Liver (tissue), 9 donors: ENCODE results near the gene MAFG. TPM values are rescaled to one million over a fixed set of nuclear protein-coding genes. Genes with fewer than 3 reads are reported as not detected.
A peak's percentile ranks its signal among the peaks of the same experiment; 100 is the strongest.

ENCODE experiments used
- DNase-seq: peaks from one replicate; pipeline ENCODE4 v3.0.0-alpha.2; 2017; ENCODE audit warnings: low spot score
- H3K27ac ChIP-seq, 2 donors: one replicate each; pipeline ENCODE4 v1.7.0; 2013; ENCODE audit warnings: inconsistent platforms in 2 of 2, low read length in 2 of 2, control low read depth in 1 of 2, low read depth in 1 of 2, mild to moderate bottlenecking in 1 of 2
- H3K27me3 ChIP-seq, 4 donors: one replicate each; pipeline versions ENCODE4 v1.6.1 to v1.7.0; 2013; ENCODE audit warnings: low read length in 3 of 4, inconsistent platforms in 1 of 4, mild to moderate bottlenecking in 1 of 4, moderate library complexity in 1 of 4; ENCODE audit not compliant: control insufficient read depth in 4 of 4, insufficient read depth in 4 of 4
- H3K36me3 ChIP-seq, 4 donors: one replicate each; pipeline versions ENCODE4 v1.6.1 to v1.7.0; 2013; ENCODE audit warnings: low read length in 3 of 4, mild to moderate bottlenecking in 3 of 4, low read depth in 1 of 4, moderate library complexity in 1 of 4; ENCODE audit not compliant: control insufficient read depth in 4 of 4, insufficient read depth in 3 of 4
- H3K4me1 ChIP-seq, 4 donors: one replicate each; pipeline versions ENCODE4 v1.6.1 to v1.7.0; 2013; ENCODE audit warnings: low read length in 3 of 4, mild to moderate bottlenecking in 3 of 4, moderate library complexity in 1 of 4; ENCODE audit not compliant: control insufficient read depth in 4 of 4, insufficient read depth in 4 of 4
- H3K4me3 ChIP-seq, 3 donors: one replicate each; pipeline versions ENCODE4 v1.6.1 to v1.7.0; 2013; ENCODE audit warnings: low read length in 3 of 3, control low read depth in 1 of 3, low read depth in 1 of 3, mild to moderate bottlenecking in 1 of 3
- H3K9ac ChIP-seq, 2 donors: one replicate each; pipeline ENCODE4 v1.7.0; 2013; ENCODE audit warnings: low read length in 2 of 2, mild to moderate bottlenecking in 2 of 2, moderate library complexity in 2 of 2, control low read depth in 1 of 2, low read depth in 1 of 2
- H3K9me3 ChIP-seq, 4 donors: one replicate each; pipeline versions ENCODE4 v1.6.1 to v1.7.0; 2013; ENCODE audit warnings: low read length in 3 of 4; ENCODE audit not compliant: control insufficient read depth in 4 of 4
- CTCF ChIP-seq: fragments of 150-350 bp; IDR thresholded peaks from 2 replicates; pipeline ENCODE4 v1.5.1; 2017; ENCODE audit warnings: improper control_type of control experiment, low read depth, low read length; ENCODE audit not compliant: missing input control
- EGR1 ChIP-seq, 2 donors: IDR thresholded peaks; 2 replicates each; pipeline ENCODE4 v1.6.1; 2016 to 2018; ENCODE audit warnings: antibody characterized with exemption in 2 of 2, low read depth in 2 of 2
- FOXA1 ChIP-seq: IDR thresholded peaks from 2 replicates; pipeline ENCODE4 v1.6.1; 2016; ENCODE audit warnings: antibody characterized with exemption
- FOXA2 ChIP-seq: IDR thresholded peaks from 2 replicates; pipeline ENCODE4 v1.6.1; 2016; ENCODE audit warnings: antibody characterized with exemption
- GABPA ChIP-seq, 2 donors: IDR thresholded peaks in 1 of 2; conservative IDR thresholded peaks in 1 of 2; 2 replicates each; pipeline ENCODE4 v1.6.1; 2016; ENCODE audit warnings: antibody characterized with exemption in 2 of 2, mild to moderate bottlenecking in 1 of 2, moderate library complexity in 1 of 2
- HNF4A ChIP-seq, 2 donors: conservative IDR thresholded peaks; 2 replicates each; pipeline ENCODE4 v1.6.1; 2016; ENCODE audit warnings: antibody characterized with exemption in 2 of 2, mild to moderate bottlenecking in 2 of 2
- HNF4G ChIP-seq: IDR thresholded peaks from 2 replicates; pipeline ENCODE4 v1.6.1; 2016; ENCODE audit warnings: antibody characterized with exemption
- JUND ChIP-seq, 2 donors: IDR thresholded peaks; 2 replicates each; pipeline ENCODE4 v1.6.1; 2016; ENCODE audit warnings: antibody characterized with exemption in 2 of 2
- MAX ChIP-seq: IDR thresholded peaks from 2 replicates; pipeline ENCODE4 v1.6.1; 2016; ENCODE audit warnings: antibody characterized with exemption
- NR2F2 ChIP-seq: IDR thresholded peaks from 2 replicates; pipeline ENCODE4 v1.6.1; 2016; ENCODE audit warnings: antibody characterized with exemption
- RAD21 ChIP-seq, 2 donors: IDR thresholded peaks; 2 replicates each; pipeline ENCODE4 v1.6.1; 2016; ENCODE audit warnings: antibody characterized with exemption in 2 of 2, mild to moderate bottlenecking in 2 of 2
- REST ChIP-seq: IDR thresholded peaks from 2 replicates; pipeline ENCODE4 v1.6.1; 2016; ENCODE audit warnings: antibody characterized with exemption, mild to moderate bottlenecking
- RXRA ChIP-seq, 2 donors: IDR thresholded peaks; 2 replicates each; pipeline ENCODE4 v1.6.1; 2017 to 2018; ENCODE audit warnings: antibody characterized with exemption in 2 of 2, mild to moderate bottlenecking in 1 of 2
- SP1 ChIP-seq: IDR thresholded peaks from 2 replicates; pipeline ENCODE4 v1.6.1; 2018; ENCODE audit warnings: antibody characterized with exemption, mild to moderate bottlenecking
- TAF1 ChIP-seq: conservative IDR thresholded peaks from 2 replicates; pipeline ENCODE4 v1.6.1; 2016; ENCODE audit warnings: antibody characterized with exemption, mild to moderate bottlenecking
- WGBS: extraction: QIAGEN DNeasy Blood & Tissue Kit; methylation state at CpG from one replicate; pipeline ENCODE4 v1.1.7; 2013; 5-methylcytosine and 5-hydroxymethylcytosine counted together
- polyA plus RNA-seq, 2 donors: library from polyadenylated mRNA; stranded (reverse) in 1 of 2; unstranded in 1 of 2; fragments of 200-250 nt in 1 of 2; fragments of >200 nt in 1 of 2; fragmentation: Nextera tagmentation in 1 of 2; extraction: Ambion mirVana in 1 of 2; gene quantifications; one replicate each; pipeline versions ENCODE4 v1.2.1 to v1.2.3, GENCODE V29; 2013 to 2015
- total RNA-seq, 2 donors: library from RNA; depleted of rRNA; stranded (reverse); fragments of >200 nt; gene quantifications; one replicate each; pipeline ENCODE4 v1.2.3, GENCODE V29; 2014
- TF ChIP-seq, protein P1 (sequence below): IDR thresholded peaks from 2 replicates; pipeline ENCODE4 v1.6.1; 2016; ENCODE audit warnings: antibody characterized with exemption
- TF ChIP-seq, protein P2 (sequence below): IDR thresholded peaks from 2 replicates; pipeline ENCODE4 v1.6.1; 2016; ENCODE audit warnings: antibody characterized with exemption
- donor health status: healthy.
- donor health status: healthy.
- donor health status: healthy.
- donor health status: healthy.
- donor health status: healthy.

Gene MAFG
- total and polyA plus RNA-seq, 4 donors: 3.0 to 17.0 (median 8.9) TPM

DNA sequence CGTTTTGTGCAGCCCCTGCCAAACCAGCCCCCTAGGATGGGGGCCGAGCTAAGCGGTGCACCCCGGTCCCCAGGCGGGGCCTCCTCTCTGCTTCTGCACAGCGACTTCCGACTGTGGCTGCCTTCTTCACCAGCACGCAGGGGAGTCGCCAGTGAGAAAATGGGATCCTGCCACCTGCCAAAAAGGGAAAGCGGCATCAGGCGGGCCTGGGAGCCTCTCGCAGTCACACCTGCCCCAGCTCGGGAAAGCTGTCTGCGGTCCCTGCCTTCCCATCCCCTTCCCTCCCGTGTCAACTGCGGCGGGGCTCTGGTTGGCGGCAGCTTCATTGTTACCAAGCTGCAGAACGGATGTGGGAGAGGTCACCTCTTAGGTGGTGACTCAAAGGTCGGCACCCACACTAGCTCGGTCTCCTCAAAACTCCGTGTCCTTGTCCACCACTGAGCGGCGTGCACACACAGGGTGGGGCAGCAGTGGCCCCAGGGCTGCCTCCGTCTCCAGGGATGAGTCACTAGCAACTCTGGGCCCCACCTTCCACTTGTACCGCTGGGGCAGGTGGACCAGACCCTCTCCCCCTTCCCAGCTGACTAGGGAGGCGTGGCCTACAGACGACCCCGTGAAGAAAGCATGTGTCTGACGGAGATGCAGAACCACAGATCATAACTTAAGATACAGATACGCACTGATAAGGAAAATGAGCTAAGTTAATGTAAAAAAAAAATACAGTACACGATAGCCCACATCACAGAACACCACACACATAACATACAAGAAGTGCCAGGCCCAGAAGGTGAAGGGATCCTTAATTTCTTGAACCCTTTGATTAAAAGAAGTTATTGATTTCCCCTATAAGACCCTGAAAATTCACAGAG is 14.9 kb downstream of the MAFG start:
- no peak overlapping the region for H3K4me3 ChIP-seq
- H3K9me3 ChIP-seq: no peaks in the 10 kb centered on the region
- WGBS: 94% methylated on average over 32 of the region's 32 CpGs
- H3K27ac ChIP-seq: no peak overlapping the region
- DNase-seq: no peak
- TF ChIP-seq NR2F2: no peak
- TF ChIP-seq TAF1: no peak
- TF ChIP-seq HNF4A (conservative IDR thresholded peaks at IDR 0.05): no peak
- TF ChIP-seq RXRA (IDR thresholded peaks at IDR 0.05): no peak
- TF ChIP-seq REST: no peak
- no peak for TF ChIP-seq EGR1 (IDR thresholded peaks at IDR 0.05; ENCODE audit: low read depth in 2 of 2)
- no peak for TF ChIP-seq HNF4G
- no peak for TF ChIP-seq CTCF
- TF ChIP-seq GABPA (IDR thresholded peaks at IDR 0.05 in 1 of 2, conservative IDR thresholded peaks at IDR 0.05 in 1 of 2): no peak
- no peak for TF ChIP-seq MAX
- TF ChIP-seq SP1: no peak
- TF ChIP-seq, protein P1, sequence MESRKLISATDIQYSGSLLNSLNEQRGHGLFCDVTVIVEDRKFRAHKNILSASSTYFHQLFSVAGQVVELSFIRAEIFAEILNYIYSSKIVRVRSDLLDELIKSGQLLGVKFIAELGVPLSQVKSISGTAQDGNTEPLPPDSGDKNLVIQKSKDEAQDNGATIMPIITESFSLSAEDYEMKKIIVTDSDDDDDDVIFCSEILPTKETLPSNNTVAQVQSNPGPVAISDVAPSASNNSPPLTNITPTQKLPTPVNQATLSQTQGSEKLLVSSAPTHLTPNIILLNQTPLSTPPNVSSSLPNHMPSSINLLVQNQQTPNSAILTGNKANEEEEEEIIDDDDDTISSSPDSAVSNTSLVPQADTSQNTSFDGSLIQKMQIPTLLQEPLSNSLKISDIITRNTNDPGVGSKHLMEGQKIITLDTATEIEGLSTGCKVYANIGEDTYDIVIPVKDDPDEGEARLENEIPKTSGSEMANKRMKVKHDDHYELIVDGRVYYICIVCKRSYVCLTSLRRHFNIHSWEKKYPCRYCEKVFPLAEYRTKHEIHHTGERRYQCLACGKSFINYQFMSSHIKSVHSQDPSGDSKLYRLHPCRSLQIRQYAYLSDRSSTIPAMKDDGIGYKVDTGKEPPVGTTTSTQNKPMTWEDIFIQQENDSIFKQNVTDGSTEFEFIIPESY: no peak
- no peak overlapping the region for H3K9ac ChIP-seq
- H3K4me1 ChIP-seq: peaks cover 15 to 46% (median 27%) of the 10 kb centered on the region in 4 donors
- H3K27me3 ChIP-seq: no peaks in the 10 kb centered on the region
- peaks cover 12 to 38% (median 19%) of the 10 kb centered on the region in 4 donors for H3K36me3 ChIP-seq

DNA sequence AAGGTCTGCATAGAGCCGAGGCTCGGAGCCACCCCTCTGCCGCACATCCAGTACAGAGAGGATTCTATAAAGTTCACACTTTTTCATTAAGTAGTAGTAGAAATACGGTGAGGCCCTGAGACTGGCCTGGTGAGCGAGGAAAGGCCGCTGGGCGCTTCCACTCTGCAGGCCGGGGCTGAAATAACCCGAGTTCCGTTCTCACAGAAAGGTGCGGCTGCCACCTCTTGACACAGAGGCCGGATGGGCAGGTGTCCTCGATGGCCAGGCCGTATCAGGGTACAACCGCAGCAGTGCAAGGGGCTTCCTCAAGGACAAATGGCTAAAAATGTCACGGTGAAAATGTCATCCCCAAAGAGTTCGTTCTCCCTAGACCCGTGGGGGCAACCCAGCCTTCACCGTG is 15.6 kb downstream of the MAFG start:
- WGBS: 78% methylated on average over 19 of the region's 19 CpGs
- no peak for DNase-seq
- peaks cover 12 to 41% (median 21%) of the 10 kb centered on the region in 4 donors for H3K4me1 ChIP-seq
- no peaks in the 10 kb centered on the region for H3K9me3 ChIP-seq
- no peak overlapping the region for H3K9ac ChIP-seq
- H3K36me3 ChIP-seq: peaks cover 17 to 45% (median 23%) of the 10 kb centered on the region in 4 donors
- H3K27ac ChIP-seq: peak overlapping the region; percentile 16 to 46
- H3K27me3 ChIP-seq: no peaks in the 10 kb centered on the region
- no peak overlapping the region for H3K4me3 ChIP-seq
- TF ChIP-seq MAX (no peak), CTCF (no peak), TAF1 (no peak), RXRA (IDR thresholded peaks at IDR 0.05) (no peak), SP1 (no peak), JUND (IDR thresholded peaks at IDR 0.05) (no peak), GABPA (IDR thresholded peaks at IDR 0.05 in 1 of 2, conservative IDR thresholded peaks at IDR 0.05 in 1 of 2) (no peak), FOXA1 (no peak), EGR1 (IDR thresholded peaks at IDR 0.05; ENCODE audit: low read depth in 2 of 2) (no peak), FOXA2 (no peak), RAD21 (IDR thresholded peaks at IDR 0.05) (no peak), NR2F2 (no peak), HNF4G (no peak)
- TF ChIP-seq, protein P2, sequence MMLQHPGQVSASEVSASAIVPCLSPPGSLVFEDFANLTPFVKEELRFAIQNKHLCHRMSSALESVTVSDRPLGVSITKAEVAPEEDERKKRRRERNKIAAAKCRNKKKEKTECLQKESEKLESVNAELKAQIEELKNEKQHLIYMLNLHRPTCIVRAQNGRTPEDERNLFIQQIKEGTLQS: no peak
- TF ChIP-seq, protein P1: no peak
